ENCODE data around the gene ABTB1.

GRCh38 chr3:127628426-127628787 lies 44.3 kb upstream of the ABTB1 start:
- TF ChIP-seq CTCF (IDR thresholded peaks at IDR 0.05) (no peak), RCOR1 (IDR thresholded peaks at IDR 0.05; ENCODE audit: low read length) (no peak), FOXJ3 (CRISPR knock-in tag; IDR thresholded peaks at IDR 0.05) (no peak), EP300 (IDR thresholded peaks at IDR 0.05; ENCODE audit: borderline replicate concordance in 1 of 2, low read depth in 1 of 2, low read length in 1 of 2) (no peak), MAX (IDR thresholded peaks at IDR 0.05; ENCODE audit: low read depth) (no peak), FOXM1 (IDR thresholded peaks at IDR 0.05; ENCODE audit: low read depth) (no peak), TAF1 (IDR thresholded peaks at IDR 0.05; ENCODE audit: borderline replicate concordance, low read depth, low read length) (no peak), EZH2phosphoT487 (IDR thresholded peaks at IDR 0.05; ENCODE audit: borderline replicate concordance, low read depth) (no peak)
